ENCODE results near the gene GNB4. TPM values are rescaled to one million over a fixed set of nuclear protein-coding genes. Genes with fewer than 3 reads are reported as not detected.

GNB4 gene
- total and polyA plus RNA-seq, 12 donors = 2.6 to 21.8 (median 13.3) TPM

DNA sequence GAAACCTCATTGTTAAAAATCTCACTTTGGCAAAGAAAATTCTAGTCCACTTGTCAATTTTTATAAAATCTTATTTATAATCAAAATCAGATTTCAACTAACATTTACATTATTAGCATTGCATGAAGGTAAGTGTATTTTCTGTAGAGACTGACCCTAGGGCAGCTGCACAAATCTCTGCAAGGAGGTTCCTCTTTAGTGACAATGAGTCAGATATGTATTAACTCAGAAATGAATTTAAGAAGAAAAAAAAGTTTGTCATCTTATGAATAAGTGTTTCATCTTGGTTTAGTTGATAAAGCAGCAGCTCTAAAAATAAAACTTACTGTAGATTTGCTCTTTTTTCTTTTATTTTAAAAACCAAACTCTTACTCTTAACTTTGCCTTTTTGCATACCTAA, 9.0 kb upstream of the GNB4 start:
- H3K36me3 ChIP-seq (replicated peaks in 1 of 2) = no peaks in the 10 kb centered on the region
- no peaks in the 10 kb centered on the region for H3K27me3 ChIP-seq
- no peaks in the 10 kb centered on the region for H3K4me1 ChIP-seq (replicated peaks in 1 of 2)
- DNase-seq = no peak
- H3K9me3 ChIP-seq (replicated peaks in 1 of 3) = no peaks in the 10 kb centered on the region
- no peak overlapping the region for H3K4me3 ChIP-seq
- intact Hi-C loops (cut with DNase I) = no loop called here
- TF ChIP-seq, protein P1, sequence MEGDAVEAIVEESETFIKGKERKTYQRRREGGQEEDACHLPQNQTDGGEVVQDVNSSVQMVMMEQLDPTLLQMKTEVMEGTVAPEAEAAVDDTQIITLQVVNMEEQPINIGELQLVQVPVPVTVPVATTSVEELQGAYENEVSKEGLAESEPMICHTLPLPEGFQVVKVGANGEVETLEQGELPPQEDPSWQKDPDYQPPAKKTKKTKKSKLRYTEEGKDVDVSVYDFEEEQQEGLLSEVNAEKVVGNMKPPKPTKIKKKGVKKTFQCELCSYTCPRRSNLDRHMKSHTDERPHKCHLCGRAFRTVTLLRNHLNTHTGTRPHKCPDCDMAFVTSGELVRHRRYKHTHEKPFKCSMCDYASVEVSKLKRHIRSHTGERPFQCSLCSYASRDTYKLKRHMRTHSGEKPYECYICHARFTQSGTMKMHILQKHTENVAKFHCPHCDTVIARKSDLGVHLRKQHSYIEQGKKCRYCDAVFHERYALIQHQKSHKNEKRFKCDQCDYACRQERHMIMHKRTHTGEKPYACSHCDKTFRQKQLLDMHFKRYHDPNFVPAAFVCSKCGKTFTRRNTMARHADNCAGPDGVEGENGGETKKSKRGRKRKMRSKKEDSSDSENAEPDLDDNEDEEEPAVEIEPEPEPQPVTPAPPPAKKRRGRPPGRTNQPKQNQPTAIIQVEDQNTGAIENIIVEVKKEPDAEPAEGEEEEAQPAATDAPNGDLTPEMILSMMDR (IDR thresholded peaks at IDR 0.05) = no peak
- no peak for TF ChIP-seq POLR2A (IDR thresholded peaks at IDR 0.05)
- no peak overlapping the region for H3K27ac ChIP-seq

DNA sequence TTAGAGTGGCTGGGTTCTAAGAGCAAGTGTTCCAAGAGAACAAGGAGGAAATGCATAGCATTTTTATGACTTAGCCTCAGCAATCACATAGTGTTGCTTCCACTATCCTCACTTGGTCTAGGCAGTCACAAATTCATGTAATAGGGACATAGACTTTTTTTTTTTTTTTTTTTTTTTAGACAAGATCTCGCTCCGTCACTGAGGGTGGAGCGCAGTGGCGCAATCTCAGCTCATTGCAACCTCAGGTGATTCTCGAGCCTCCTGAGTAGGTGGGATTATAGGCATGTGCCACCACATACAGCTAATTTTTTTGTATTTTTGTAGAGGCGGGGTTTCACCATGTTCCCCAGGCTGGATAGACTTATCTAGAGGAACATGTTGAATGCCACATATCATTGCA, 4.7 kb upstream of the GNB4 start:
- peaks cover 0 to 12% of the 10 kb centered on the region in 2 donors for H3K4me1 ChIP-seq (replicated peaks in 1 of 2)
- TF ChIP-seq POLR2A (IDR thresholded peaks at IDR 0.05) = no peak
- TF ChIP-seq, protein P1 (IDR thresholded peaks at IDR 0.05) = no peak
- WGBS, 4 donors = 89 to 92% (median 92%) methylated on average over 6 of the region's 6 CpGs
- no peaks in the 10 kb centered on the region for H3K9me3 ChIP-seq (replicated peaks in 1 of 3)
- H3K4me3 ChIP-seq = no peak overlapping the region
- H3K27me3 ChIP-seq = no peaks in the 10 kb centered on the region
- no peak overlapping the region for H3K27ac ChIP-seq
- H3K36me3 ChIP-seq (replicated peaks in 1 of 2) = no peaks in the 10 kb centered on the region
- no peak for DNase-seq
- intact Hi-C loops (cut with DNase I) = no loop called here

DNA sequence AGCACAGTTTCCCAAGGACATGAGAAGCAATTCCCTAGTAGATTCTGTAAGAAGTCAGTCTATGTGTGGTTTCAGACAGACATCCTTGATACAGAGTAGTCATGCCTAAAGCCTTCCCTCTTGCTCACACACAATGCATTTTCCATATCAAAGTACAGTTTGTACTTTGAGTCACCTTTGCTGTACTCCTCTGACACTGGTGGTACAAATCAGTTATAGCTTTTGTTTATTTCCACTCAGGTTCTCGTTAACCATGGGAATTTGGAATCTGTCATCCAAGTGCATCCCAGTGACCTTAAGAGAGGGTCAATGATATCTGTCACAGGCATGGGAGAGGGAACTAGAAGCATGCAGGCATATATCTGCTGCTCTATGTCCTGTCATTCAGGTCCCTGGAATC, 3.6 kb upstream of the GNB4 start:
- no peaks in the 10 kb centered on the region for H3K36me3 ChIP-seq (replicated peaks in 1 of 2)
- H3K27ac ChIP-seq = no peak overlapping the region
- H3K9me3 ChIP-seq (replicated peaks in 1 of 3) = no peaks in the 10 kb centered on the region
- H3K4me3 ChIP-seq = no peak overlapping the region
- intact Hi-C loops (cut with DNase I) = no loop called here
- 44 to 64% (median 49%) methylated on average over 1 of the region's 1 CpG for WGBS, 4 donors
- TF ChIP-seq, protein P1 (IDR thresholded peaks at IDR 0.05) = no peak
- TF ChIP-seq POLR2A (IDR thresholded peaks at IDR 0.05) = no peak
- peaks cover 0 to 12% of the 10 kb centered on the region in 2 donors for H3K4me1 ChIP-seq (replicated peaks in 1 of 2)
- DNase-seq = no peak
- H3K27me3 ChIP-seq = no peaks in the 10 kb centered on the region

DNA sequence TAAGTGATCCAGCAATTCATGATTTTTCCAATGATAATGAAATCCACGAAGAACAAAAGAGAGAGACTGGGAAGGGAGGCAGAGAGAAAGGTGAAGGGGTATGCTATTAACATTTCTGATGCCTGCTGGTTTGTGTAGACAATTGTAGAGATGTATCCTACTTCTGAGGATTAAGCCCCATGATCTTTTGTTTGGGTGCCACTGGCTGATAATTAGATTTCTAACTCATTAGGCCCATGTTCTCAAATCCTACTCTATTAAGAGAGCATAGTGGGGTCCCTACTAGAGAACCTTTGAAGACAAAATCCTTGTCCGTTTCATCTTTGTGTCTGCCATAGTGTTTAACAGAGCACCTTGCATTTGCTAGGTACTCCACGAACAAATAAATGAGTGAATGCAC, 2.7 kb upstream of the GNB4 start:
- Histone ChIP-seq H3K36me3 (replicated peaks in 1 of 2) (no peaks in the 10 kb centered on the region), H3K27me3 (no peaks in the 10 kb centered on the region), H3K27ac (no peak overlapping the region), H3K4me3 (no peak overlapping the region), H3K4me1 (replicated peaks in 1 of 2) (peaks cover 0 to 12% of the 10 kb centered on the region in 2 donors), H3K9me3 (replicated peaks in 1 of 3) (no peaks in the 10 kb centered on the region)
- no peak for DNase-seq
- TF ChIP-seq, protein P1 (IDR thresholded peaks at IDR 0.05) = no peak
- 83 to 86% (median 84%) methylated on average over 3 of the region's 3 CpGs for WGBS, 4 donors
- intact Hi-C loops (cut with DNase I) = no loop called here
